Measurements from ENCODE around the gene ZMYM5. TPM values are rescaled to one million over a fixed set of nuclear protein-coding genes. Genes with fewer than 3 reads are reported as not detected.

ZMYM5 gene
- total RNA-seq, 4 donors from 2014 or later: 7.4 to 16.2 (median 10.0) TPM

DNA sequence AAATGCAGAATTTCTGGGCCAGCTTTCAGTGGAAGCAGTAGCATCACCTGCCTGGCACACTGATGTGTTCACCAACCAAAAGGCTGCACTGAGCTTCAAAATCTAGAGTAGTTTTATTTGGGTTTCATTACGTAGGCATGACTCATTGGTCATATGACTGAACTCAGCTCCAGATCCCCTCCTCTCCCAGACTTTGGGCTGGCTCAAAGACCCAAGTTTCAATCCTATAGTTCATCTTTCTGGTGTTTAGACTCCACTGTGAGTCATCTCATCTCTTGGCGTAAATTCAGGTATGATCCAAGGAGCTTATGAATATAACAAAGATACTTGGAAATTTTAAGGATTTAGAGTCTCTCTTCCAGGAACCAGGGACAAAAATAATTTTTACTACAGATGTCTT lies 17.7 kb downstream of the ZMYM5 start:
- no peak for TF ChIP-seq POLR2A (IDR thresholded peaks at IDR 0.05)
- TF ChIP-seq, protein P1, sequence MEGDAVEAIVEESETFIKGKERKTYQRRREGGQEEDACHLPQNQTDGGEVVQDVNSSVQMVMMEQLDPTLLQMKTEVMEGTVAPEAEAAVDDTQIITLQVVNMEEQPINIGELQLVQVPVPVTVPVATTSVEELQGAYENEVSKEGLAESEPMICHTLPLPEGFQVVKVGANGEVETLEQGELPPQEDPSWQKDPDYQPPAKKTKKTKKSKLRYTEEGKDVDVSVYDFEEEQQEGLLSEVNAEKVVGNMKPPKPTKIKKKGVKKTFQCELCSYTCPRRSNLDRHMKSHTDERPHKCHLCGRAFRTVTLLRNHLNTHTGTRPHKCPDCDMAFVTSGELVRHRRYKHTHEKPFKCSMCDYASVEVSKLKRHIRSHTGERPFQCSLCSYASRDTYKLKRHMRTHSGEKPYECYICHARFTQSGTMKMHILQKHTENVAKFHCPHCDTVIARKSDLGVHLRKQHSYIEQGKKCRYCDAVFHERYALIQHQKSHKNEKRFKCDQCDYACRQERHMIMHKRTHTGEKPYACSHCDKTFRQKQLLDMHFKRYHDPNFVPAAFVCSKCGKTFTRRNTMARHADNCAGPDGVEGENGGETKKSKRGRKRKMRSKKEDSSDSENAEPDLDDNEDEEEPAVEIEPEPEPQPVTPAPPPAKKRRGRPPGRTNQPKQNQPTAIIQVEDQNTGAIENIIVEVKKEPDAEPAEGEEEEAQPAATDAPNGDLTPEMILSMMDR (IDR thresholded peaks at IDR 0.05): no peak
- H3K4me1 ChIP-seq: peaks cover 0 to 34% (median 9%) of the 10 kb centered on the region in 3 donors
- 7 to 30% methylated on average over 2 of the region's 2 CpGs for WGBS, 2 donors
- peaks cover 0 to 82% (median 7%) of the 10 kb centered on the region in 3 donors for H3K36me3 ChIP-seq
- intact Hi-C loops (cut with DNase I): no loop called here
- H3K27me3 ChIP-seq: no peaks in the 10 kb centered on the region
- no peak for DNase-seq
- no peak overlapping the region for H3K4me3 ChIP-seq
- no peaks in the 10 kb centered on the region for H3K9me3 ChIP-seq
- peak overlapping the region in 3 of 4 donors; percentile 16 to 51 (median 47) for H3K27ac ChIP-seq

DNA sequence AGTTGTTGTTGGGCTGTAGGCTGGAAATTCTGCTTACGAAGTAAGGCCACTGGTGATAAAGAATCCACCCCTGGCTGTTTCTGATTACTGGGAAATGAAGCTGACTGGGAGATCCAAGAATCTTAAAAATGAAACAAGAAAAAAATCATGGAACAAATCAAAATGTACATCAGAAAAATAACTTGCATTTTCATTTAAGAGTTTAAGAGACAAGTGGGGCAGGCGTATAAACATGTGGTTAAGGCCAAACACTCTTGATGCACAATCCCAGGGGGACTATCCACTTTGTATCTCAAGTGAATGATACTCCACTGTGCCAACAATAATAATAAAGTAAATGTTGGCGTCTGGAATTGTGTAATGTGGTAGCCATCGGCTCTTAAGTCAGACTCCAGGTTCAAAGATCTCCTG lies 24.6 kb downstream of the ZMYM5 start:
- Histone ChIP-seq H3K4me3 (no peak overlapping the region), H3K36me3 (peaks cover 0 to 94% (median 22%) of the 10 kb centered on the region in 3 donors), H3K27ac (peak overlapping the region in 1 of 4 donors; percentile 6), H3K4me1 (peaks cover 0 to 11% (median 3%) of the 10 kb centered on the region in 3 donors), H3K27me3 (no peaks in the 10 kb centered on the region), H3K9me3 (no peaks in the 10 kb centered on the region)
- intact Hi-C loops (cut with DNase I): no loop called here
- no peak for DNase-seq
- no peak for TF ChIP-seq POLR2A (IDR thresholded peaks at IDR 0.05)
- TF ChIP-seq, protein P1 (IDR thresholded peaks at IDR 0.05): no peak
- WGBS, 2 donors: 59 to 75% methylated on average over 4 of the region's 4 CpGs

DNA sequence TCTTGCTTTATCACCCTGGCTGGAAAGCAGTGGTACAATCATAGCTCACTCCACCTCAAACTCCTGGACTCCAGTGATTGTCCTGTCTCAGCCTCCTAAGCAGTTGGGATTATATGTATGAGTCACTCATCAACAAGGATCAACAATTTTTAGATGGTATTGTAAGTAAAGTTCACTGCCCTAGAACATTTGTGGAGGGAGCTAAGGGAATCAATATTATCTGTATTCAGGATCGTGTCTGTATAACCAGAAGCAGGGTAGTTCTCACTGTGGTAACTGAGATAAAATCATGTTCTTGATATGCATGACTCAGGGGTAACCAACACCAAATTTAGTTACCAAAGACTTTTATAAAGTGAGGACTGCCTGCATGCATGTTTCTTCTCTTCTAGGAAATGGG lies 27.0 kb downstream of the ZMYM5 start:
- Histone ChIP-seq H3K27me3 (no peaks in the 10 kb centered on the region), H3K4me1 (peaks cover 0 to 6% (median 3%) of the 10 kb centered on the region in 3 donors), H3K36me3 (peaks cover 9 to 94% (median 22%) of the 10 kb centered on the region in 3 donors), H3K27ac (no peak overlapping the region), H3K4me3 (no peak overlapping the region), H3K9me3 (no peaks in the 10 kb centered on the region)
- 77 to 80% methylated on average over 1 of the region's 1 CpG for WGBS, 2 donors
- TF ChIP-seq, protein P1 (IDR thresholded peaks at IDR 0.05): no peak
- TF ChIP-seq POLR2A (IDR thresholded peaks at IDR 0.05): no peak
- intact Hi-C loops (cut with DNase I): no loop called here
- no peak for DNase-seq

DNA sequence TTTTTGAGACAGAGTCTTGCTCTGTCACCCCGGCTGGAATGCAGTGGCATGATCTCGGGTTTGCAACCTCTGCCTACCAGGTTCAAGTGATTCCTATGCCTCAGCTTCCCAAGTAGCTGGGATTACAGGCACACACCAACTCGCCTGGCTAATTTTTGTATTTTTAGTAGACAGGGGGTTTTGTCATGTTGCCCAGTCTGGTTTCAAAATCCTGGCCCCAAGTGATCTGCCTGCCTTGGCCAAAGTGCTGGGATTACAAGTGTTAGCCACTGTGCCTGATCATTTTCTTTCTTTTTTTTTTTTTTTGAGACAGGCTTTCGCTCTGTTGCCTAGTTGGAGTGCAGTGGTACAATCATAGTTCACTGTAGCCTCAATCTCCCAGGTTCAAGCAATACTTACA lies 28.7 kb downstream of the ZMYM5 start:
- no peak overlapping the region for H3K27ac ChIP-seq
- peaks cover 9 to 95% (median 22%) of the 10 kb centered on the region in 3 donors for H3K36me3 ChIP-seq
- H3K4me3 ChIP-seq: no peak overlapping the region
- TF ChIP-seq, protein P1 (IDR thresholded peaks at IDR 0.05): no peak
- intact Hi-C loops (cut with DNase I): no loop called here
- DNase-seq: no peak
- peaks cover 0 to 6% (median 3%) of the 10 kb centered on the region in 3 donors for H3K4me1 ChIP-seq
- no peaks in the 10 kb centered on the region for H3K9me3 ChIP-seq
- no peaks in the 10 kb centered on the region for H3K27me3 ChIP-seq
- 93% methylated on average over 4 of the region's 4 CpGs for WGBS, 2 donors

DNA sequence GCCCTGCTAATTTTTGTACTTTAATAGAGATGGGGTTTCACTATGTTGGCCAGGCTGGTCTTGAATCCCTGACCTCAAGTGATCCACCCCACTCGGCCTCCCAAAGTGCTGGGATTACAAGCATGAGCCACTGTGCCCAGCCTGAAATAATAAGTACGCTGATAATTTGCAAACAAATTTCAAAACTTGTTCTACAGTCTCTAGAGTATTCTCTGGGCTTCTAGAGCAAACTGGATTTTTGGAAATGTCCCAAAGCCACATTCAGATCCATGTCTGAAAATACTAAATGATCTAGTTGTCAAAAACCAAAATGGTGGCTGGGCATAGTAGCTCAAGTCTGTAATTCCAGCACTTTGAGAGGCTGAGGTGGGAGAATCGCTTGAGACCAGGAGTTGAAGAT lies 40.8 kb downstream of the ZMYM5 start:
- Histone ChIP-seq H3K9me3 (no peaks in the 10 kb centered on the region), H3K27me3 (no peaks in the 10 kb centered on the region), H3K36me3 (peaks cover 0 to 89% (median 5%) of the 10 kb centered on the region in 3 donors), H3K27ac (no peak overlapping the region), H3K4me1 (no peaks in the 10 kb centered on the region), H3K4me3 (no peak overlapping the region)
- no peak for TF ChIP-seq POLR2A (IDR thresholded peaks at IDR 0.05)
- TF ChIP-seq, protein P1 (IDR thresholded peaks at IDR 0.05): no peak
- 94% methylated on average over 2 to 3 of the region's 3 CpGs for WGBS, 2 donors
- DNase-seq: no peak
- intact Hi-C loops (cut with DNase I): no loop called here

Measured in esophagus squamous epithelium (tissue), 5 donors.